Testis (tissue), 2 donors: ENCODE data around the gene SLC2A10.

Experiments
- POLR2A ChIP-seq: fragments of 450-650 bp; IDR thresholded peaks from one replicate; pipeline ENCODE4 v1.6.1; 2017; ENCODE audit warnings: antibody characterized with exemption, mild to moderate bottlenecking, moderate library complexity
- TF ChIP-seq, protein P1 (sequence below), 3 experiments: fragments of 450-650 bp in 2 of 3; fragments of 200-600 bp in 1 of 3; sonication (generic) in 1 of 3; IDR thresholded peaks; one replicate each; pipeline ENCODE4 v1.5.1; 2016 to 2019; ENCODE audit warnings: antibody characterized with exemption in 3 of 3, mild to moderate bottlenecking in 2 of 3, moderate library complexity in 1 of 3

DNA sequence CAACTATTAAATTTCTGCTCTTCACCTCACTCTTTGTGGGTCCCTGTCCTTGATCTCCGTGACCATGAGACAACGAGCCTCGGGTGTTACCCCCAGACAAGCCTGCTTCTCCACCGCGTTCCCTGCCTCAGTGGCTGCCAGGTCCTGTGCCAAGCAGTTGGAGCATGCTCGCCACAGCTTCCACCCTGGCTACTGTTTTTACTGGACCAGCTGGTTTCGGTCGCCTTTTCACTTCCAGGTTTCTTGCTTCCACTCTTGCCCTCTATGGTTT lies 25.8 kb upstream of the SLC2A10 start:
- TF ChIP-seq, protein P1, sequence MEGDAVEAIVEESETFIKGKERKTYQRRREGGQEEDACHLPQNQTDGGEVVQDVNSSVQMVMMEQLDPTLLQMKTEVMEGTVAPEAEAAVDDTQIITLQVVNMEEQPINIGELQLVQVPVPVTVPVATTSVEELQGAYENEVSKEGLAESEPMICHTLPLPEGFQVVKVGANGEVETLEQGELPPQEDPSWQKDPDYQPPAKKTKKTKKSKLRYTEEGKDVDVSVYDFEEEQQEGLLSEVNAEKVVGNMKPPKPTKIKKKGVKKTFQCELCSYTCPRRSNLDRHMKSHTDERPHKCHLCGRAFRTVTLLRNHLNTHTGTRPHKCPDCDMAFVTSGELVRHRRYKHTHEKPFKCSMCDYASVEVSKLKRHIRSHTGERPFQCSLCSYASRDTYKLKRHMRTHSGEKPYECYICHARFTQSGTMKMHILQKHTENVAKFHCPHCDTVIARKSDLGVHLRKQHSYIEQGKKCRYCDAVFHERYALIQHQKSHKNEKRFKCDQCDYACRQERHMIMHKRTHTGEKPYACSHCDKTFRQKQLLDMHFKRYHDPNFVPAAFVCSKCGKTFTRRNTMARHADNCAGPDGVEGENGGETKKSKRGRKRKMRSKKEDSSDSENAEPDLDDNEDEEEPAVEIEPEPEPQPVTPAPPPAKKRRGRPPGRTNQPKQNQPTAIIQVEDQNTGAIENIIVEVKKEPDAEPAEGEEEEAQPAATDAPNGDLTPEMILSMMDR (IDR thresholded peaks at IDR 0.05) = no peak
- no peak for TF ChIP-seq POLR2A
